CD14-positive monocyte (primary cell): Measurements from ENCODE around the gene TBC1D22A. TPM values are rescaled to one million over a fixed set of nuclear protein-coding genes. Genes with fewer than 3 reads are reported as not detected.

ENCODE experiments used
- DNase-seq, 3 donors: peaks; one replicate each; pipeline ENCODE4 v3.0.0-alpha.2; 2011 to 2022
- H2AFZ ChIP-seq: 2 replicates; pipeline ENCODE4 v1.6.0; 2012; ENCODE audit warnings: mild to moderate bottlenecking, low read depth, low read length, inconsistent platforms; ENCODE audit not compliant: insufficient read depth, poor library complexity, severe bottlenecking
- H3K27ac ChIP-seq, 2 donors: 1 replicate in 1 of 2; 2 replicates in 1 of 2; pipeline ENCODE4 v1.5.1; 2012 to 2013; ENCODE audit warnings: low read length in 2 of 2, control low read depth in 1 of 2, inconsistent platforms in 1 of 2, low read depth in 1 of 2, mild to moderate bottlenecking in 1 of 2
- H3K27me3 ChIP-seq, 2 donors: one replicate each; pipeline versions ENCODE4 v1.6.0 to v1.6.1; 2011 to 2013; ENCODE audit warnings: low read length in 2 of 2; ENCODE audit not compliant: control insufficient read depth in 2 of 2, insufficient read depth in 2 of 2
- H3K36me3 ChIP-seq, 2 donors: replicated peaks in 1 of 2; 1 replicate in 1 of 2; 2 replicates in 1 of 2; pipeline versions ENCODE4 v1.5.1 to v1.6.1; 2012 to 2013; ENCODE audit warnings: low read length in 2 of 2, control low read depth in 1 of 2, inconsistent platforms in 1 of 2, mild to moderate bottlenecking in 1 of 2; ENCODE audit not compliant: insufficient read depth in 2 of 2, control insufficient read depth in 1 of 2
- H3K4me1 ChIP-seq, 2 donors: 1 replicate in 1 of 2; 2 replicates in 1 of 2; pipeline versions ENCODE4 v1.5.1 to v1.6.1; 2012 to 2013; ENCODE audit warnings: low read length in 2 of 2, control low read depth in 1 of 2, inconsistent platforms in 1 of 2, mild to moderate bottlenecking in 1 of 2, moderate library complexity in 1 of 2; ENCODE audit not compliant: insufficient read depth in 2 of 2, control insufficient read depth in 1 of 2
- H3K4me2 ChIP-seq: replicated peaks from 2 replicates; pipeline ENCODE3; 2012; ENCODE audit warnings: low read length, moderate library complexity, mild to moderate bottlenecking; ENCODE audit not compliant: poor library complexity, severe bottlenecking; ENCODE audit errors: extremely low read depth
- H3K4me3 ChIP-seq, 3 experiments: fragments of 200-600 bp in 1 of 3; sonication (generic) in 1 of 3; replicated peaks in 1 of 3; 1 replicate in 2 of 3; 2 replicates in 1 of 3; pipeline ENCODE4 v1.5.1; 2011 to 2013; ENCODE audit warnings: low read length in 3 of 3, mild to moderate bottlenecking in 3 of 3, control low read depth in 2 of 3, low read depth in 2 of 3, inconsistent platforms in 1 of 3, moderate library complexity in 1 of 3
- H3K79me2 ChIP-seq: 2 replicates; pipeline ENCODE4 v1.6.0; 2012; ENCODE audit warnings: mild to moderate bottlenecking, control low read depth, inconsistent platforms, low read length, moderate library complexity; ENCODE audit not compliant: insufficient read depth
- H3K9ac ChIP-seq: 2 replicates; pipeline ENCODE4 v1.6.0; 2017; ENCODE audit warnings: low read length, mild to moderate bottlenecking; ENCODE audit not compliant: insufficient read depth, poor library complexity, severe bottlenecking
- H3K9me3 ChIP-seq, 2 donors: replicated peaks in 1 of 2; 1 replicate in 1 of 2; 2 replicates in 1 of 2; pipeline versions ENCODE4 v1.5.1 to v1.6.1; 2012 to 2013; ENCODE audit warnings: low read length in 2 of 2, control low read depth in 1 of 2; ENCODE audit not compliant: control insufficient read depth in 1 of 2, insufficient read depth in 1 of 2
- H4K20me1 ChIP-seq: 2 replicates; pipeline ENCODE4 v1.6.0; 2012; ENCODE audit warnings: mild to moderate bottlenecking, low read length, control low read depth, moderate library complexity; ENCODE audit not compliant: insufficient read depth
- H3K27ac Mint-ChIP-seq, 7 donors: one replicate each; pipeline ENCODE4 v1.8.0; 2020; ENCODE audit warnings: mild to moderate bottlenecking in 7 of 7, mixed read lengths in 7 of 7, moderate library complexity in 6 of 7, inconsistent platforms in 2 of 7
- H3K27me3 Mint-ChIP-seq, 3 donors: one replicate each; pipeline ENCODE4 v1.8.0; 2021 to 2022; ENCODE audit warnings: low read depth in 3 of 3, mild to moderate bottlenecking in 3 of 3, mixed read lengths in 3 of 3, moderate library complexity in 3 of 3, inconsistent platforms in 1 of 3
- H3K36me3 Mint-ChIP-seq, 2 donors: one replicate each; pipeline ENCODE4 v1.8.0; 2020; ENCODE audit warnings: mixed read lengths in 2 of 2, inconsistent platforms in 1 of 2, mild to moderate bottlenecking in 1 of 2
- H3K4me1 Mint-ChIP-seq: one replicate; pipeline ENCODE4 v1.8.0; 2020; ENCODE audit warnings: mild to moderate bottlenecking, mixed read lengths
- H3K4me3 Mint-ChIP-seq, 2 donors: one replicate each; pipeline ENCODE4 v1.8.0; 2020; ENCODE audit warnings: mild to moderate bottlenecking in 2 of 2, mixed read lengths in 2 of 2, moderate library complexity in 1 of 2
- H3K9me3 Mint-ChIP-seq, 7 donors: one replicate each; pipeline ENCODE4 v1.8.0; 2020 to 2022; ENCODE audit warnings: mixed read lengths in 7 of 7, mild to moderate bottlenecking in 6 of 7, moderate library complexity in 6 of 7, inconsistent platforms in 2 of 7
- CTCF ChIP-seq: fragments of 200-600 bp; IDR thresholded peaks from one replicate; pipeline ENCODE4 v1.8.0; 2022; ENCODE audit warnings: antibody characterized with exemption, mild to moderate bottlenecking
- WGBS: methylation state at CpG from one replicate; pipeline ENCODE4 v1.1.5; 2013; ENCODE audit warnings: missing lambda C conversion rate; ENCODE audit not compliant: insufficient coverage; 5-methylcytosine and 5-hydroxymethylcytosine counted together
- intact Hi-C, 2 donors: fragments of 100-400 bp; cut with micrococcal nuclease; formaldehyde crosslinking; loops; one replicate each; pipeline versions ENCODE4 v1.15.0 to v1.15.1; 2023
- polyA plus RNA-seq, 3 donors: library from polyadenylated mRNA; depleted of rRNA in 1 of 3; unstranded in 2 of 3; stranded (reverse) in 1 of 3; fragments of 300-500 nt in 2 of 3; fragments of >200 nt in 1 of 3; fragmentation: Illumina TruSeq in 2 of 3; gene quantifications; 1 replicate in 2 of 3; 2 replicates in 1 of 3; pipeline ENCODE4 v1.2.3, GENCODE V29; 2012 to 2021

The TBC1D22A gene
- polyA plus RNA-seq, 3 donors: 25.9 to 36.2 (median 29.5) TPM

- no peak overlapping the region for H3K4me3 Mint-ChIP-seq
- peaks cover 23% of the 10 kb centered on the region for H4K20me1 ChIP-seq
These were observed 398.5 kb downstream of the TBC1D22A start for GRCh38 chr22:47160781-47161520.

GRCh38 chr22:47161631-47162030 is 399.2 kb downstream of the TBC1D22A start:
- H3K27me3 ChIP-seq: no peaks in the 10 kb centered on the region
- H4K20me1 ChIP-seq: peaks cover 19% of the 10 kb centered on the region
- Mint-ChIP-seq H3K27ac (no peak overlapping the region), H3K27me3 (peaks cover 0 to 2% (median 0%) of the 10 kb centered on the region in 3 donors), H3K4me3 (no peak overlapping the region), H3K9me3 (peaks cover 0 to 2% (median 0%) of the 10 kb centered on the region in 7 donors), H3K36me3 (peaks cover 8 to 29% of the 10 kb centered on the region in 2 donors), H3K4me1 (no peaks in the 10 kb centered on the region)
- H3K4me1 ChIP-seq: no peaks in the 10 kb centered on the region
- H3K36me3 ChIP-seq: peaks cover 5 to 20% of the 10 kb centered on the region in 2 donors
- H3K9ac ChIP-seq: no peak overlapping the region
- DNase-seq: no peak
- H3K79me2 ChIP-seq: no peaks in the 10 kb centered on the region
- H3K4me3 ChIP-seq: no peak overlapping the region
- H3K27ac ChIP-seq: no peak overlapping the region
- H3K4me2 ChIP-seq: no peak overlapping the region
- H3K9me3 ChIP-seq: peaks cover 0 to 1% of the 10 kb centered on the region in 2 donors
- no peak for TF ChIP-seq CTCF
- H2AFZ ChIP-seq: no peak overlapping the region
- 83% methylated on average over 15 of the region's 17 CpGs for WGBS
- intact Hi-C loops: no loop called here

More at GRCh38 chr22:47160781-47161520, 398.5 kb downstream of the TBC1D22A start:
- H3K9me3 ChIP-seq: no peaks in the 10 kb centered on the region
- H3K27ac ChIP-seq: no peak overlapping the region
- H3K4me1 ChIP-seq: no peaks in the 10 kb centered on the region
- Mint-ChIP-seq H3K4me1 (no peaks in the 10 kb centered on the region), H3K9me3 (peaks cover 0 to under 1% (median 0%) of the 10 kb centered on the region in 7 donors), H3K27me3 (peaks cover 0 to 2% (median 0%) of the 10 kb centered on the region in 3 donors), H3K36me3 (peaks cover 4 to 23% of the 10 kb centered on the region in 2 donors), H3K27ac (no peak overlapping the region)
- TF ChIP-seq CTCF: no peak
- no peaks in the 10 kb centered on the region for H3K79me2 ChIP-seq
- DNase-seq: no peak
- no peak overlapping the region for H3K4me2 ChIP-seq
- peaks cover 5 to 18% of the 10 kb centered on the region in 2 donors for H3K36me3 ChIP-seq
- H3K4me3 ChIP-seq: no peak overlapping the region
- 100% methylated on average over 3 of the region's 15 CpGs for WGBS
- H3K9ac ChIP-seq: no peak overlapping the region
- no peaks in the 10 kb centered on the region for H3K27me3 ChIP-seq
- H2AFZ ChIP-seq: no peak overlapping the region
- intact Hi-C loops: no loop called here
